Gastrocnemius medialis (tissue), 4 donors: Measurements from ENCODE around the gene LYST.

Experiments
- POLR2A ChIP-seq, 2 donors: fragments of 450-650 bp; IDR thresholded peaks; one replicate each; pipeline ENCODE4 v1.6.1; 2017; ENCODE audit warnings: antibody characterized with exemption in 2 of 2, mild to moderate bottlenecking in 2 of 2, moderate library complexity in 2 of 2
- TF ChIP-seq, protein P1 (sequence below), 5 experiments: fragments of 450-650 bp in 3 of 5; fragments of 200-600 bp in 2 of 5; sonication (generic) in 2 of 5; IDR thresholded peaks in 4 of 5; conservative IDR thresholded peaks in 1 of 5; 1 replicate in 4 of 5; 2 replicates in 1 of 5; pipeline ENCODE4 v1.5.1; 2016 to 2019; ENCODE audit warnings: antibody characterized with exemption in 5 of 5, mild to moderate bottlenecking in 3 of 5, moderate library complexity in 3 of 5

DNA sequence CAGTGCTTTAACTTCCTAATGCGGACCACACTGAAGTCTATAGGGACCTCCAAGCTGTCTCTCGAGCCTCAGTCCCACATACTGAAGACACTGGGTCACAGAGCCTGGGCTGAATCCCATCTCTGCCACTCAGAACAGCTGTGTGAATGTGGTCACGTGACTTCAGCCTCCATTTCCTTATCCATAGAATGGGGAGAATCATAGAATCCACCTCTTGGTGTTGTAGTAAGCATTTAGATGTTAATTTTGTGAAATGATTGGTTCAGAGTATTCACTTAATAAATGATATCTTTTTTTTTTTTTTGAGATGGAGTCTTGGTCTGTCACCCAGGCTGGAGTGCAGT lies 41.2 kb upstream of the LYST start:
- no peak for TF ChIP-seq POLR2A (IDR thresholded peaks at IDR 0.05)
- TF ChIP-seq, protein P1, sequence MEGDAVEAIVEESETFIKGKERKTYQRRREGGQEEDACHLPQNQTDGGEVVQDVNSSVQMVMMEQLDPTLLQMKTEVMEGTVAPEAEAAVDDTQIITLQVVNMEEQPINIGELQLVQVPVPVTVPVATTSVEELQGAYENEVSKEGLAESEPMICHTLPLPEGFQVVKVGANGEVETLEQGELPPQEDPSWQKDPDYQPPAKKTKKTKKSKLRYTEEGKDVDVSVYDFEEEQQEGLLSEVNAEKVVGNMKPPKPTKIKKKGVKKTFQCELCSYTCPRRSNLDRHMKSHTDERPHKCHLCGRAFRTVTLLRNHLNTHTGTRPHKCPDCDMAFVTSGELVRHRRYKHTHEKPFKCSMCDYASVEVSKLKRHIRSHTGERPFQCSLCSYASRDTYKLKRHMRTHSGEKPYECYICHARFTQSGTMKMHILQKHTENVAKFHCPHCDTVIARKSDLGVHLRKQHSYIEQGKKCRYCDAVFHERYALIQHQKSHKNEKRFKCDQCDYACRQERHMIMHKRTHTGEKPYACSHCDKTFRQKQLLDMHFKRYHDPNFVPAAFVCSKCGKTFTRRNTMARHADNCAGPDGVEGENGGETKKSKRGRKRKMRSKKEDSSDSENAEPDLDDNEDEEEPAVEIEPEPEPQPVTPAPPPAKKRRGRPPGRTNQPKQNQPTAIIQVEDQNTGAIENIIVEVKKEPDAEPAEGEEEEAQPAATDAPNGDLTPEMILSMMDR (IDR thresholded peaks at IDR 0.05 in 4 of 5, conservative IDR thresholded peaks at IDR 0.05 in 1 of 5), result no peak
